Neural cell (in vitro differentiated cells): ENCODE results near the gene SMC3. TPM values are rescaled to one million over a fixed set of nuclear protein-coding genes. Genes with fewer than 3 reads are reported as not detected.

Source experiments
- H2AFZ ChIP-seq: fragments of 200-600, 300-800 bp; sonication (generic), shearing (Covaris generic); 2 replicates; pipeline ENCODE4 v1.6.0; 2014; ENCODE audit warnings: low read depth, mild to moderate bottlenecking, antibody characterized with exemption, low read length, moderate library complexity
- H3F3A ChIP-seq: fragments of 200-600 bp; shearing (Covaris generic); 2 replicates; pipeline ENCODE4 v1.6.1; 2016; ENCODE audit warnings: mild to moderate bottlenecking, moderate library complexity, mixed read lengths, antibody characterized with exemption, low read length; ENCODE audit not compliant: insufficient read depth, poor library complexity, severe bottlenecking
- H3K27ac ChIP-seq: fragments of 200-600, 300-800 bp; sonication (generic), shearing (Covaris generic); 2 replicates; pipeline ENCODE4 v1.5.1; 2014; ENCODE audit warnings: mild to moderate bottlenecking, low read length, moderate library complexity
- H3K27me3 ChIP-seq: fragments of 300-800, 200-600 bp; sonication (generic), shearing (Covaris generic); 2 replicates; pipeline ENCODE4 v1.6.0; 2014; ENCODE audit warnings: mild to moderate bottlenecking, low read depth, low read length, moderate library complexity; ENCODE audit not compliant: insufficient read depth
- H3K36me3 ChIP-seq: fragments of 300-800, 200-600 bp; sonication (generic), shearing (Covaris generic); 2 replicates; pipeline ENCODE4 v1.5.1; 2014; ENCODE audit warnings: mild to moderate bottlenecking, antibody characterized with exemption, low read length, moderate library complexity; ENCODE audit not compliant: insufficient read depth
- H3K4me2 ChIP-seq: fragments of 300-800, 200-600 bp; sonication (generic), shearing (Covaris generic); 2 replicates; pipeline ENCODE4 v1.6.0; 2014; ENCODE audit warnings: mild to moderate bottlenecking, low read length
- H3K4me3 ChIP-seq: fragments of 300-800, 200-600 bp; sonication (generic), shearing (Covaris generic); 2 replicates; pipeline ENCODE4 v1.5.1; 2014; ENCODE audit warnings: mild to moderate bottlenecking, low read length, moderate library complexity
- H3K79me2 ChIP-seq: fragments of 200-600 bp; shearing (Covaris generic); replicated peaks from 2 replicates; pipeline ENCODE4 v1.6.0; 2014; ENCODE audit warnings: mild to moderate bottlenecking, low read length, moderate library complexity; ENCODE audit not compliant: insufficient read depth
- H3K9ac ChIP-seq: fragments of 300-800, 200-600 bp; sonication (generic), shearing (Covaris generic); 2 replicates; pipeline ENCODE4 v1.6.1; 2016; ENCODE audit warnings: mild to moderate bottlenecking, low read length, mixed read lengths
- H3K9me2 ChIP-seq: fragments of 200-600 bp; shearing (Covaris generic); 2 replicates; pipeline ENCODE4 v1.6.1; 2016; ENCODE audit warnings: mild to moderate bottlenecking, low read length, mixed read lengths; ENCODE audit not compliant: insufficient read depth
- H3K9me3 ChIP-seq: fragments of 200-600, 300-800 bp; sonication (generic), shearing (Covaris generic); 2 replicates; pipeline ENCODE4 v1.6.1; 2016; ENCODE audit warnings: mild to moderate bottlenecking, mixed run types, low read length, moderate library complexity, mixed read lengths
- H4K20me1 ChIP-seq: fragments of 200-600 bp; shearing (Covaris generic); 2 replicates; pipeline ENCODE4 v1.6.1; 2016; ENCODE audit warnings: mild to moderate bottlenecking, mixed run types; ENCODE audit not compliant: insufficient read depth
- EP300 ChIP-seq: fragments of 450-650 bp; conservative IDR thresholded peaks from 2 replicates; pipeline ENCODE4 v1.6.1; 2014; ENCODE audit warnings: antibody characterized with exemption, mild to moderate bottlenecking, moderate library complexity; ENCODE audit not compliant: poor library complexity, severe bottlenecking
- EZH2 ChIP-seq: fragments of 200-600, 300-800 bp; shearing (Covaris generic), sonication (generic); IDR thresholded peaks from 2 replicates; pipeline ENCODE4 v1.6.1; 2014; ENCODE audit warnings: antibody characterized with exemption, low read length, borderline replicate concordance, mild to moderate bottlenecking; ENCODE audit not compliant: insufficient read depth, poor library complexity, severe bottlenecking
- MXI1 ChIP-seq: fragments of 450-650 bp; conservative IDR thresholded peaks from 2 replicates; pipeline ENCODE4 v1.6.1; 2014; ENCODE audit warnings: antibody characterized with exemption, mild to moderate bottlenecking; ENCODE audit not compliant: poor library complexity, severe bottlenecking
- POLR2AphosphoS5 ChIP-seq: IDR thresholded peaks from 2 replicates; pipeline ENCODE4 v1.6.1; 2012
- RAD21 ChIP-seq: fragments of 450-650 bp; conservative IDR thresholded peaks from 2 replicates; pipeline ENCODE4 v1.6.1; 2014; ENCODE audit warnings: antibody characterized with exemption, mild to moderate bottlenecking, moderate library complexity
- REST ChIP-seq: IDR thresholded peaks from 2 replicates; pipeline ENCODE4 v1.6.1; 2012; ENCODE audit warnings: borderline replicate concordance
- SMC3 ChIP-seq: fragments of 450-650 bp; conservative IDR thresholded peaks from 2 replicates; pipeline ENCODE4 v1.6.1; 2014; ENCODE audit warnings: antibody characterized with exemption, mild to moderate bottlenecking, moderate library complexity; ENCODE audit not compliant: poor library complexity
- TAF1 ChIP-seq: IDR thresholded peaks from 2 replicates; pipeline ENCODE4 v1.6.1; 2012; ENCODE audit warnings: low read depth
- polyA plus RNA-seq: library from polyadenylated mRNA; depleted of rRNA; stranded (reverse); fragments of >200 nt; gene quantifications from 2 replicates; pipeline ENCODE4 v1.2.3, GENCODE V29; 2014
- TF ChIP-seq, protein P1 (sequence below): fragments of 450-650 bp; IDR thresholded peaks from 2 replicates; pipeline ENCODE4 v1.5.1; 2014; ENCODE audit warnings: antibody characterized with exemption, mild to moderate bottlenecking, moderate library complexity; ENCODE audit not compliant: poor library complexity, severe bottlenecking

Gene SMC3
- polyA plus RNA-seq, 1 donor from 2014 or later, result 67.7 TPM

GRCh38 chr10:110628161-110628560 lies 60.7 kb downstream of the SMC3 start:
- no peaks in the 10 kb centered on the region for H3F3A ChIP-seq
- no peak overlapping the region for H3K27ac ChIP-seq
- no peaks in the 10 kb centered on the region for H3K9me2 ChIP-seq
- H3K27me3 ChIP-seq, result no peaks in the 10 kb centered on the region
- no peaks in the 10 kb centered on the region for H4K20me1 ChIP-seq
- H3K9me3 ChIP-seq, result no peaks in the 10 kb centered on the region
- no peaks in the 10 kb centered on the region for H3K36me3 ChIP-seq
- no peak overlapping the region for H3K4me2 ChIP-seq
- TF ChIP-seq TAF1 (no peak), REST (no peak), EZH2 (no peak), EP300 (no peak), SMC3 (no peak), POLR2AphosphoS5 (no peak), RAD21 (no peak), MXI1 (no peak)
- TF ChIP-seq, protein P1, sequence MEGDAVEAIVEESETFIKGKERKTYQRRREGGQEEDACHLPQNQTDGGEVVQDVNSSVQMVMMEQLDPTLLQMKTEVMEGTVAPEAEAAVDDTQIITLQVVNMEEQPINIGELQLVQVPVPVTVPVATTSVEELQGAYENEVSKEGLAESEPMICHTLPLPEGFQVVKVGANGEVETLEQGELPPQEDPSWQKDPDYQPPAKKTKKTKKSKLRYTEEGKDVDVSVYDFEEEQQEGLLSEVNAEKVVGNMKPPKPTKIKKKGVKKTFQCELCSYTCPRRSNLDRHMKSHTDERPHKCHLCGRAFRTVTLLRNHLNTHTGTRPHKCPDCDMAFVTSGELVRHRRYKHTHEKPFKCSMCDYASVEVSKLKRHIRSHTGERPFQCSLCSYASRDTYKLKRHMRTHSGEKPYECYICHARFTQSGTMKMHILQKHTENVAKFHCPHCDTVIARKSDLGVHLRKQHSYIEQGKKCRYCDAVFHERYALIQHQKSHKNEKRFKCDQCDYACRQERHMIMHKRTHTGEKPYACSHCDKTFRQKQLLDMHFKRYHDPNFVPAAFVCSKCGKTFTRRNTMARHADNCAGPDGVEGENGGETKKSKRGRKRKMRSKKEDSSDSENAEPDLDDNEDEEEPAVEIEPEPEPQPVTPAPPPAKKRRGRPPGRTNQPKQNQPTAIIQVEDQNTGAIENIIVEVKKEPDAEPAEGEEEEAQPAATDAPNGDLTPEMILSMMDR, result no peak
- no peaks in the 10 kb centered on the region for H3K79me2 ChIP-seq
- no peak overlapping the region for H3K9ac ChIP-seq
- H2AFZ ChIP-seq, result no peak overlapping the region
- H3K4me3 ChIP-seq, result no peak overlapping the region

DNA sequence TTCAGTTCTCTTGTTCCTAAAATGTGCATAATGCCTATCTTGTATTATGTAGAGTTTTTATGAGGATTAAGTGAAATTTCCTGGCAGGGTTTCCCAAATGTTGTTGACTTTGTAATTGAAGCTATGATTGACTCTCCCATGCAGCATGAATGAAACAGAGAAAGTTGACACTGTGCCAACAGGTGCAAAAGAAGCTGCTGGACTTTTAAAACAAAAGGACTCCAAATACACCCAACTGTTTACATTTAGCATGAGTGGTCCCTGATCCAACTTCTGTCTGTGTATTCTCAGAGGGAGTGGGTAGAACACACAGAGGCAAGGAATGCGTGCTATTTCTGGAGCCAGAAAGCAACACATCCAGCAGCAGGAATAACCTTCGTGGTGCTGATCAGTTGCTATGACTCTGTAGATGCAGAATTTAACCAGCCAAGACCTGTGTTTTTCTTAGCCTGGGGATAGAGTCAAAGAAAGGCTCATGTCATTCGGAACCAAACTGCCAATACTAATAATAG lies 62.2 kb downstream of the SMC3 start:
- no peak for TF ChIP-seq REST
- TF ChIP-seq EZH2, result no peak
- TF ChIP-seq, protein P1, result no peak
- no peak for TF ChIP-seq TAF1
- no peak for TF ChIP-seq RAD21
- TF ChIP-seq MXI1, result no peak
- TF ChIP-seq POLR2AphosphoS5, result no peak
- H3K36me3 ChIP-seq, result no peaks in the 10 kb centered on the region
- H3K9me3 ChIP-seq, result no peaks in the 10 kb centered on the region
- no peaks in the 10 kb centered on the region for H3F3A ChIP-seq
- no peak overlapping the region for H3K9ac ChIP-seq
- no peak overlapping the region for H3K4me2 ChIP-seq
- no peaks in the 10 kb centered on the region for H3K9me2 ChIP-seq
- H3K27ac ChIP-seq, result no peak overlapping the region
- H3K27me3 ChIP-seq, result no peaks in the 10 kb centered on the region
- H2AFZ ChIP-seq, result no peak overlapping the region
- H3K79me2 ChIP-seq, result no peaks in the 10 kb centered on the region
- H3K4me3 ChIP-seq, result no peak overlapping the region
- no peaks in the 10 kb centered on the region for H4K20me1 ChIP-seq
